NCI-H2227 treated with DMSO at 0.1 percent for 48 hours (cell line): ENCODE data around the gene MAMDC4.
"Not testable (repeated sequence)": the region's sequence is repeated elsewhere in the genome, so short reads cannot be mapped to it uniquely, and the experiment has no call there.

Source experiments
- DNase-seq: peaks from one replicate; lab custom pipeline; 2025; lab: John Stamatoyannopoulos, UW

The MAMDC4 gene

GRCh38 chr9:136862849-136863622, 10.9 kb downstream of the MAMDC4 start:
- DNase-seq = no peak

GRCh38 chr9:136863623-136864273, 11.6 kb downstream of the MAMDC4 start:
- DNase-seq = no peak

GRCh38 chr9:136865041-136865767, 13.1 kb downstream of the MAMDC4 start:
- DNase-seq = no peak

GRCh38 chr9:136865768-136866103, 13.6 kb downstream of the MAMDC4 start:
- DNase-seq = no peak

- DNase-seq = not testable (repeated sequence)
These were observed 14.8 kb downstream of the MAMDC4 start for GRCh38 chr9:136866898-136867421.

- no peak for DNase-seq
These were observed 15.3 kb downstream of the MAMDC4 start for GRCh38 chr9:136867480-136867879.

GRCh38 chr9:136867917-136868316, 15.8 kb downstream of the MAMDC4 start:
- no peak for DNase-seq

GRCh38 chr9:136868644-136869043, 16.5 kb downstream of the MAMDC4 start:
- no peak for DNase-seq

GRCh38 chr9:136869611-136870010, 17.5 kb downstream of the MAMDC4 start:
- not testable (repeated sequence) for DNase-seq

GRCh38 chr9:136875155-136875554, 23.0 kb downstream of the MAMDC4 start:
- DNase-seq = no peak

- DNase-seq = no peak
These were observed 24.3 kb downstream of the MAMDC4 start for GRCh38 chr9:136876476-136876875.

GRCh38 chr9:136880651-136881050, 28.5 kb downstream of the MAMDC4 start:
- DNase-seq = no peak

GRCh38 chr9:136881691-136882108, 29.6 kb downstream of the MAMDC4 start:
- DNase-seq = no peak

- DNase-seq = no peak
These were observed 30.2 kb downstream of the MAMDC4 start for GRCh38 chr9:136882109-136882946.

GRCh38 chr9:136882947-136883283, 30.8 kb downstream of the MAMDC4 start:
- not testable (repeated sequence) for DNase-seq

- not testable (repeated sequence) for DNase-seq
These were observed 31.5 kb downstream of the MAMDC4 start for GRCh38 chr9:136883670-136884069.

GRCh38 chr9:136885950-136886578, 33.9 kb downstream of the MAMDC4 start, which contains the start of gene TRAF2:
Gene TRAF2, plus strand, starts transcription at chr9:136886516. Its CDS starts 12,225 bp downstream, at chr9:136898741.
- DNase-seq = peak; percentile 89

- no peak for DNase-seq
These were observed 34.8 kb downstream of the MAMDC4 start for GRCh38 chr9:136886610-136887597.

GRCh38 chr9:136888454-136888853, 36.3 kb downstream of the MAMDC4 start:
- no peak for DNase-seq

GRCh38 chr9:136889858-136890257, 37.7 kb downstream of the MAMDC4 start:
- no peak for DNase-seq
